ENCODE measurements around the gene SALL3. TPM values are rescaled to one million over a fixed set of nuclear protein-coding genes. Genes with fewer than 3 reads are reported as not detected.

The SALL3 gene
- total and polyA plus RNA-seq, 2 of the 8 experiments (the other 6 are each of a cell fraction or from before 2014, with no cell fraction given): 10.5 to 46.4 TPM

GRCh38 chr18:78939105-78939504, 40.5 kb upstream of the SALL3 start:
- H2BK15ac ChIP-seq (ENCODE audit: low read length): no peak overlapping the region
- ChIA-PET POLR2A (ENCODE audit: partially characterized antibody) (no interaction called here), CTCF (ENCODE audit: partially characterized antibody) (no interaction called here)
- H3K4me2 ChIP-seq (ENCODE audit: insufficient read depth in 1 of 2, low read depth in 2 of 2, low read length in 2 of 2): no peak overlapping the region
- H2AFZ ChIP-seq (ENCODE audit: low read length): no peak overlapping the region
- H3K27me3 ChIP-seq (replicated peaks in 1 of 4; ENCODE audit: control insufficient read depth in 3 of 4, extremely low read depth in 1 of 4, insufficient read depth in 3 of 4, low read length in 3 of 4): no peaks in the 10 kb centered on the region; a peak in 2 of 7 replicates
- no peak overlapping the region for H3K23ac ChIP-seq (ENCODE audit: insufficient read length)
- DNase-seq (ENCODE audit: low read depth in 1 of 2, low spot score in 2 of 2) (no peak), FAIRE-seq (no peak)
- no peak overlapping the region for H4K91ac ChIP-seq (replicated peaks; ENCODE audit: insufficient read length, low read length)
- no peaks in the 10 kb centered on the region for H3K23me2 ChIP-seq (ENCODE audit: low read depth, low read length)
- H4K20me1 ChIP-seq (replicated peaks in 1 of 2; ENCODE audit: control insufficient read depth in 1 of 2, insufficient read depth in 2 of 2, low read length in 2 of 2): no peaks in the 10 kb centered on the region
- no peak overlapping the region for H3K14ac ChIP-seq (ENCODE audit: insufficient read length)
- peaks cover 0 to 15% of the 10 kb centered on the region in 2 experiments; a peak in 3 of 4 replicates for H3K9me3 ChIP-seq (ENCODE audit: insufficient read depth in 2 of 2, low read depth in 1 of 2, low read length in 1 of 2)
- no peak overlapping the region for H2BK5ac ChIP-seq (ENCODE audit: low read depth, low read length)
- no peak overlapping the region for H3K4ac ChIP-seq (replicated peaks; ENCODE audit: insufficient read length, low read depth, low read length)
- no peaks in the 10 kb centered on the region for H3K79me1 ChIP-seq (ENCODE audit: low read depth, low read length)
- H3K18ac ChIP-seq (ENCODE audit: extremely low read depth, low read length): no peak overlapping the region
- H2BK20ac ChIP-seq (ENCODE audit: low read length): no peak overlapping the region
- no peak overlapping the region for H4K5ac ChIP-seq (ENCODE audit: insufficient read length, low read depth, low read length)
- H3K9ac ChIP-seq (replicated peaks in 1 of 4; ENCODE audit: extremely low read depth in 1 of 4, low read depth in 3 of 4, low read length in 3 of 4): no peak overlapping the region
- H3K36me3 ChIP-seq (ENCODE audit: control insufficient read depth in 2 of 4, insufficient read depth in 4 of 4, low read length in 3 of 4): no peaks in the 10 kb centered on the region
- H3K56ac ChIP-seq (replicated peaks; ENCODE audit: insufficient read length, low read depth, low read length): no peak overlapping the region
- H3K27ac ChIP-seq (ENCODE audit: low read depth, low read length): no peak overlapping the region
- H2BK120ac ChIP-seq (replicated peaks; ENCODE audit: low read depth, low read length): no peak overlapping the region
- no peak overlapping the region for H4K8ac ChIP-seq (ENCODE audit: extremely low read depth, insufficient read depth, low read length)
- H2AK5ac ChIP-seq (ENCODE audit: low read depth, low read length): no peak overlapping the region
- H3K4me1 ChIP-seq (replicated peaks in 1 of 4; ENCODE audit: control insufficient read depth in 3 of 4, insufficient read depth in 4 of 4, low read length in 3 of 4): peaks cover 0 to 2% (median 0%) of the 10 kb centered on the region in 4 experiments; a peak in 2 of 7 replicates
- H3K79me2 ChIP-seq (ENCODE audit: control insufficient read depth in 1 of 2, insufficient read depth in 2 of 2, low read length in 2 of 2): no peaks in the 10 kb centered on the region
- H3K4me3 ChIP-seq (ENCODE audit: extremely low read depth in 1 of 4, insufficient read depth in 2 of 4, low read depth in 3 of 4, low read length in 4 of 4): no peak overlapping the region
- no peak overlapping the region for H2BK12ac ChIP-seq (ENCODE audit: low read depth, low read length)
- WGBS, 2 experiments (ENCODE audit: extremely low coverage in 1 of 2, insufficient coverage in 1 of 2, insufficient read length in 1 of 2, insufficient replicate concordance in 2 of 2, low coverage in 1 of 2, low lambda C conversion rate in 2 of 2, missing lambda C conversion rate in 1 of 2): 90% methylated on average over 5 of the region's 5 CpGs; no CpG with 5 or more reads in 1 of the 2 experiments
- TF ChIP-seq HDAC6 (IDR thresholded peaks at IDR 0.05; ENCODE audit: low read depth, low read length): no peak
- TF ChIP-seq TBP (IDR thresholded peaks at IDR 0.05; ENCODE audit: low read depth, low read length): no peak
- TF ChIP-seq EGR1 (IDR thresholded peaks at IDR 0.05; ENCODE audit: borderline replicate concordance, low read depth, low read length): no peak
- no peak for TF ChIP-seq CBX8 (IDR thresholded peaks at IDR 0.05; ENCODE audit: borderline replicate concordance, low read depth, low read length)
- TF ChIP-seq ATF3 (IDR thresholded peaks at IDR 0.05; ENCODE audit: insufficient read depth, low read depth, low read length): no peak
- no peak for TF ChIP-seq TAF7 (optimal IDR thresholded peaks at IDR 0.05; ENCODE audit: borderline replicate concordance, low read depth, low read length)
- TF ChIP-seq POLR2AphosphoS5 (IDR thresholded peaks at IDR 0.05; ENCODE audit: low read depth, low read length): no peak
- TF ChIP-seq E2F6 (IDR thresholded peaks at IDR 0.05): no peak
- no peak for TF ChIP-seq NANOG (IDR thresholded peaks at IDR 0.05; ENCODE audit: insufficient read depth, low read depth, low read length, poor library complexity, severe bottlenecking)
- TF ChIP-seq SIX5 (IDR thresholded peaks at IDR 0.05; ENCODE audit: low read depth, low read length): no peak
- no peak for TF ChIP-seq CREB1 (IDR thresholded peaks at IDR 0.05)
- TF ChIP-seq PHF8 (conservative IDR thresholded peaks at IDR 0.05; ENCODE audit: low read depth, low read length): no peak
- TF ChIP-seq MAX (IDR thresholded peaks at IDR 0.05): no peak
- TF ChIP-seq CHD1 (IDR thresholded peaks at IDR 0.05; ENCODE audit: low read depth, low read length): no peak

Data from H1 (cell line).